ENCODE measurements around the gene DCAF4L1. TPM values are rescaled to one million over a fixed set of nuclear protein-coding genes. Genes with fewer than 3 reads are reported as not detected.

The DCAF4L1 gene
- total RNA-seq, 2 experiments from 2014 or later, result 0.12 TPM

- DNase-seq, result no peak
- CTCF ChIA-PET, result interaction anchor here (1.0 kb wide), 1 partner anchor 32 kb away, joined by 3 read pairs; no protein-coding TSS in a partner anchor
- Mint-ChIP-seq H3K27me3 (ENCODE audit: low read depth) (no peaks in the 10 kb centered on the region), H3K4me1 (ENCODE audit: low read depth) (no peaks in the 10 kb centered on the region), H3K27ac (no peak overlapping the region), H3K9me3 (peaks cover 5% of the 10 kb centered on the region), H3K4me3 (no peak overlapping the region), H3K36me3 (ENCODE audit: low read depth) (peaks cover 4% of the 10 kb centered on the region)
- intact Hi-C loops (cut with micrococcal nuclease), result no loop called here
Observed at GRCh38 chr4:41963105-41963504, 18.5 kb upstream of the DCAF4L1 start.

- intact Hi-C loops (cut with micrococcal nuclease), result no loop called here
- H3K9me3 Mint-ChIP-seq, result peaks cover 13% of the 10 kb centered on the region
- H3K4me1 Mint-ChIP-seq (ENCODE audit: low read depth), result no peaks in the 10 kb centered on the region
- H3K27me3 Mint-ChIP-seq (ENCODE audit: low read depth), result no peaks in the 10 kb centered on the region
- no peak for DNase-seq
- no peak overlapping the region for H3K27ac Mint-ChIP-seq
- H3K36me3 Mint-ChIP-seq (ENCODE audit: low read depth), result peaks cover 5% of the 10 kb centered on the region
- no peak overlapping the region for H3K4me3 Mint-ChIP-seq
- CTCF ChIA-PET, result interaction anchor here (0.6 kb wide), 1 partner anchor 1423 kb away, joined by 4 read pairs; no protein-coding TSS in a partner anchor
Observed at GRCh38 chr4:41964401-41964800, 17.2 kb upstream of the DCAF4L1 start.

- Mint-ChIP-seq H3K27ac (no peak overlapping the region), H3K4me3 (no peak overlapping the region), H3K4me1 (ENCODE audit: low read depth) (no peaks in the 10 kb centered on the region), H3K9me3 (peaks cover 13% of the 10 kb centered on the region), H3K27me3 (ENCODE audit: low read depth) (peaks cover 4% of the 10 kb centered on the region), H3K36me3 (ENCODE audit: low read depth) (peaks cover 5% of the 10 kb centered on the region)
- DNase-seq, result no peak
- intact Hi-C loops (cut with micrococcal nuclease), result no loop called here
- CTCF ChIA-PET, result interaction anchor here (0.6 kb wide), 1 partner anchor 83 kb away, joined by 3 read pairs; no protein-coding TSS in a partner anchor
Observed at GRCh38 chr4:41967392-41967791, 14.2 kb upstream of the DCAF4L1 start.

- DNase-seq, result no peak
- H3K9me3 Mint-ChIP-seq, result peaks cover 13% of the 10 kb centered on the region
- intact Hi-C loops (cut with micrococcal nuclease), result no loop called here
- no peaks in the 10 kb centered on the region for H3K4me1 Mint-ChIP-seq (ENCODE audit: low read depth)
- peaks cover 5% of the 10 kb centered on the region for H3K36me3 Mint-ChIP-seq (ENCODE audit: low read depth)
- H3K4me3 Mint-ChIP-seq, result no peak overlapping the region
- no peak overlapping the region for H3K27ac Mint-ChIP-seq
- H3K27me3 Mint-ChIP-seq (ENCODE audit: low read depth), result peaks cover 9% of the 10 kb centered on the region
- CTCF ChIA-PET, result no interaction called here
Observed at GRCh38 chr4:41969671-41970070, 11.9 kb upstream of the DCAF4L1 start.

- intact Hi-C loops (cut with micrococcal nuclease), result no loop called here
- Mint-ChIP-seq H3K27me3 (ENCODE audit: low read depth) (peaks cover 9% of the 10 kb centered on the region), H3K36me3 (ENCODE audit: low read depth) (no peaks in the 10 kb centered on the region), H3K27ac (no peak overlapping the region), H3K4me1 (ENCODE audit: low read depth) (peaks cover 5% of the 10 kb centered on the region), H3K4me3 (no peak overlapping the region), H3K9me3 (no peaks in the 10 kb centered on the region)
- CTCF ChIA-PET, result no interaction called here
- no peak for DNase-seq
Observed at GRCh38 chr4:41975341-41975740, 6.2 kb upstream of the DCAF4L1 start.

- no peak for DNase-seq
- H3K27ac Mint-ChIP-seq, result no peak overlapping the region
- H3K36me3 Mint-ChIP-seq (ENCODE audit: low read depth), result no peaks in the 10 kb centered on the region
- H3K4me1 Mint-ChIP-seq (ENCODE audit: low read depth), result peaks cover 5% of the 10 kb centered on the region
- no peak overlapping the region for H3K4me3 Mint-ChIP-seq
- intact Hi-C loops (cut with micrococcal nuclease), result no loop called here
- no peaks in the 10 kb centered on the region for H3K9me3 Mint-ChIP-seq
- CTCF ChIA-PET, result interaction anchor here (0.6 kb wide), 1 partner anchor 283 kb away, joined by 3 read pairs; no protein-coding TSS in a partner anchor
- H3K27me3 Mint-ChIP-seq (ENCODE audit: low read depth), result peaks cover 9% of the 10 kb centered on the region
Observed at GRCh38 chr4:41976775-41977516, 4.6 kb upstream of the DCAF4L1 start.

- peaks cover 5% of the 10 kb centered on the region for H3K4me1 Mint-ChIP-seq (ENCODE audit: low read depth)
- no peak for DNase-seq
- H3K36me3 Mint-ChIP-seq (ENCODE audit: low read depth), result no peaks in the 10 kb centered on the region
- H3K27ac Mint-ChIP-seq, result no peak overlapping the region
- peaks cover 2% of the 10 kb centered on the region for H3K27me3 Mint-ChIP-seq (ENCODE audit: low read depth)
- intact Hi-C loops (cut with micrococcal nuclease), result no loop called here
- no peaks in the 10 kb centered on the region for H3K9me3 Mint-ChIP-seq
- CTCF ChIA-PET, result no interaction called here
- no peak overlapping the region for H3K4me3 Mint-ChIP-seq
Observed at GRCh38 chr4:41977709-41978108, 3.8 kb upstream of the DCAF4L1 start.

- no peaks in the 10 kb centered on the region for H3K36me3 Mint-ChIP-seq (ENCODE audit: low read depth)
- no peaks in the 10 kb centered on the region for H3K9me3 Mint-ChIP-seq
- CTCF ChIA-PET, result no interaction called here
- no peak overlapping the region for H3K27ac Mint-ChIP-seq
- H3K4me3 Mint-ChIP-seq, result no peak overlapping the region
- H3K27me3 Mint-ChIP-seq (ENCODE audit: low read depth), result no peaks in the 10 kb centered on the region
- intact Hi-C loops (cut with micrococcal nuclease), result no loop called here
- no peak for DNase-seq
- no peaks in the 10 kb centered on the region for H3K4me1 Mint-ChIP-seq (ENCODE audit: low read depth)
Observed at GRCh38 chr4:41982716-41983115, 1.2 kb downstream of the DCAF4L1 start.

- DNase-seq, result no peak
- Mint-ChIP-seq H3K9me3 (no peaks in the 10 kb centered on the region), H3K4me1 (ENCODE audit: low read depth) (peaks cover 4% of the 10 kb centered on the region), H3K36me3 (ENCODE audit: low read depth) (no peaks in the 10 kb centered on the region), H3K27me3 (ENCODE audit: low read depth) (no peaks in the 10 kb centered on the region), H3K27ac (no peak overlapping the region), H3K4me3 (no peak overlapping the region)
- CTCF ChIA-PET, result no interaction called here
- intact Hi-C loops (cut with micrococcal nuclease), result no loop called here
Observed at GRCh38 chr4:41985151-41985550, 3.6 kb downstream of the DCAF4L1 start.

- Mint-ChIP-seq H3K4me3 (peak overlapping the region; percentile 98), H3K9me3 (no peaks in the 10 kb centered on the region), H3K27me3 (ENCODE audit: low read depth) (no peaks in the 10 kb centered on the region), H3K27ac (peak overlapping the region; percentile 94), H3K4me1 (ENCODE audit: low read depth) (peaks cover 24% of the 10 kb centered on the region), H3K36me3 (ENCODE audit: low read depth) (peaks cover 1% of the 10 kb centered on the region)
- no peak for DNase-seq
- CTCF ChIA-PET, result interaction anchor here (0.9 to 1.3 kb wide), 2 partner anchors 15 to 32 kb away, joined by 3 read pairs; no protein-coding TSS in a partner anchor
- intact Hi-C loops (cut with micrococcal nuclease), result loop anchor here (1.0 to 5.0 kb wide), 2 partner anchors 55 to 773 kb away; partner anchors contain the start of gene TMEM33
Observed at GRCh38 chr4:41989994-41990364, 8.4 kb downstream of the DCAF4L1 start.

GRCh38 chr4:41990365-41991111 lies 9.0 kb downstream of the DCAF4L1 start, which contains the start of gene SLC30A9:
Gene SLC30A9 (plus strand): TSS chr4:41990530. CDS start chr4:41990652, 122 bp downstream.
- Mint-ChIP-seq H3K4me1 (ENCODE audit: low read depth) (peaks cover 24% of the 10 kb centered on the region), H3K27me3 (ENCODE audit: low read depth) (no peaks in the 10 kb centered on the region), H3K27ac (peak within 1 kb of the TSS; percentile 94), H3K36me3 (ENCODE audit: low read depth) (peaks cover 3% of the 10 kb centered on the region), H3K9me3 (no peaks in the 10 kb centered on the region), H3K4me3 (peak within 1 kb of the TSS; percentile 98)
- peak; percentile 96 for DNase-seq
- intact Hi-C loops (cut with micrococcal nuclease), result loop anchor here (1.0 to 5.0 kb wide), 2 partner anchors 55 to 773 kb away; partner anchors contain the start of gene TMEM33
- CTCF ChIA-PET, result interaction anchor here (0.9 to 1.3 kb wide), 3 partner anchors 14 to 55 kb away, joined by 3 read pairs; partner anchors contain the start of gene TMEM33

Data from activated naive CD4-positive, alpha-beta T cell treated with anti-CD3 and anti-CD28 coated beads for 36 hours (primary cell).